Esophagus squamous epithelium (tissue), 5 donors: ENCODE data around the gene MORN1. TPM values are rescaled to one million over a fixed set of nuclear protein-coding genes. Genes with fewer than 3 reads are reported as not detected.

Experiments
- DNase-seq: peaks from one replicate; lab custom pipeline; 2025; lab: John Stamatoyannopoulos, UW
- H3K27ac ChIP-seq, 4 donors: fragments of 200-600 bp; sonication (generic); one replicate each; pipeline ENCODE4 v1.5.1; 2016 to 2019; ENCODE audit warnings: mild to moderate bottlenecking in 1 of 4
- H3K27me3 ChIP-seq, 4 donors: fragments of 200-600 bp; sonication (generic); 1 replicate in 3 of 4; 2 replicates in 1 of 4; pipeline versions ENCODE4 v1.5.1 to v1.6.0; 2017 to 2021; ENCODE audit warnings: antibody characterized with exemption in 1 of 4
- H3K36me3 ChIP-seq, 3 donors: fragments of 200-600 bp; sonication (generic); one replicate each; pipeline ENCODE4 v1.5.1; 2016 to 2019
- H3K4me1 ChIP-seq, 3 donors: fragments of 200-600 bp; sonication (generic); one replicate each; pipeline ENCODE4 v1.5.1; 2017 to 2019
- H3K4me3 ChIP-seq, 4 donors: fragments of 200-600 bp; sonication (generic); 1 replicate in 3 of 4; 2 replicates in 1 of 4; pipeline ENCODE4 v1.5.1; 2016 to 2019; ENCODE audit warnings: mild to moderate bottlenecking in 2 of 4, moderate library complexity in 1 of 4
- H3K9me3 ChIP-seq, 3 donors: fragments of 200-600 bp; sonication (generic); one replicate each; pipeline ENCODE4 v1.5.1; 2016 to 2019
- CTCF ChIP-seq, 6 experiments: fragments of 450-650 bp in 4 of 6; fragments of 200-600 bp in 2 of 6; sonication (generic) in 2 of 6; IDR thresholded peaks; one replicate each; pipeline ENCODE4 v1.5.1; 2016 to 2019; ENCODE audit warnings: antibody characterized with exemption in 6 of 6, mild to moderate bottlenecking in 4 of 6, moderate library complexity in 4 of 6
- POLR2A ChIP-seq, 4 donors: fragments of 450-650 bp; IDR thresholded peaks; one replicate each; pipeline ENCODE4 v1.6.1; 2017; ENCODE audit warnings: antibody characterized with exemption in 4 of 4, mild to moderate bottlenecking in 4 of 4, moderate library complexity in 3 of 4
- WGBS, 2 donors: methylation state at CpG; one replicate each; pipeline ENCODE4 v1.1.5; 2018; 5-methylcytosine and 5-hydroxymethylcytosine counted together
- intact Hi-C: fragments of 100-400 bp; cut with DNase I; formaldehyde crosslinking; loops from one replicate; pipeline ENCODE4 v1.15.0; 2022
- total RNA-seq, 4 donors: library from RNA; depleted of rRNA; stranded (reverse); fragments of >200 nt; gene quantifications; one replicate each; pipeline ENCODE4 v1.1.0, GENCODE V29; 2016
- donor health status: DM: yes; HTN: yes; CAD: no.

Gene MORN1
- total RNA-seq, 4 donors from 2014 or later, result 6.7 to 10.8 (median 7.0) TPM

DNA sequence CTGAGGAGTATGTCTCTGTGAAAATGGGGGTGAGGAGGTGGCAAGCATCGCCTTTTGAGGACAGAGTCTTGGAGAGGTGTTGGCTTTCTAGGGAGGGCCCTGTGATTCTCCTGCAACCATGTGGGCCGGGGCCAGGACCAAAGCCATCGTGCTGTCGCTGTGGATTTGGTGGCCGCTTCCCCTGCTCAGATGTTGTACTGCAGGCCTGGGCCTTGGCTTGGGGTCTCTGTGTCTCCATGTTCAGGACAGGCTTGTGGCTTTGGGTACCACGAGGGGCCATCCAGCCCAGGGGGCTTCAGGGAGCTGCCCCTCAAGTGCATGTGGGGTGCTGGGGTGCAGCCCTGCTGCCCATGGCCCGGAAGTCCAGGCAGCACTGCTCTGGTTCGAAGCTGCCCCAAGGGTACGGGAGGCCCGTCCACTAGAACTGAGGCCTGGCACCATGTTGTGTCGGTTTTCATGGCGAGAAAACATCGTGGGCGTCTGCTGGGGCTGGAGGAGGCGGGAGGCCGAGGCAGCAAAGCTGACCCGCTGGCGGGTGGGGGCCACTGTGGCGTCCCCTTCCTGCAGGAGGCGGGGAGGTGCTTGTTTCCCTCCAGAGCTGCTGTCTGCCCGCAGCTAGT is 107.9 kb downstream of the MORN1 start:
- intact Hi-C loops, result no loop called here
- no peaks in the 10 kb centered on the region for H3K9me3 ChIP-seq
- WGBS, 2 donors, result 78 to 84% methylated on average over 6 to 7 of the region's 21 CpGs
- H3K27me3 ChIP-seq, result no peaks in the 10 kb centered on the region
- H3K36me3 ChIP-seq, result no peaks in the 10 kb centered on the region
- TF ChIP-seq POLR2A (IDR thresholded peaks at IDR 0.05), result no peak
- no peak for TF ChIP-seq CTCF (IDR thresholded peaks at IDR 0.05)
- no peak overlapping the region for H3K27ac ChIP-seq
- DNase-seq, result no peak
- H3K4me1 ChIP-seq, result peaks cover 14 to 64% (median 18%) of the 10 kb centered on the region in 3 donors
- H3K4me3 ChIP-seq, result no peak overlapping the region

DNA sequence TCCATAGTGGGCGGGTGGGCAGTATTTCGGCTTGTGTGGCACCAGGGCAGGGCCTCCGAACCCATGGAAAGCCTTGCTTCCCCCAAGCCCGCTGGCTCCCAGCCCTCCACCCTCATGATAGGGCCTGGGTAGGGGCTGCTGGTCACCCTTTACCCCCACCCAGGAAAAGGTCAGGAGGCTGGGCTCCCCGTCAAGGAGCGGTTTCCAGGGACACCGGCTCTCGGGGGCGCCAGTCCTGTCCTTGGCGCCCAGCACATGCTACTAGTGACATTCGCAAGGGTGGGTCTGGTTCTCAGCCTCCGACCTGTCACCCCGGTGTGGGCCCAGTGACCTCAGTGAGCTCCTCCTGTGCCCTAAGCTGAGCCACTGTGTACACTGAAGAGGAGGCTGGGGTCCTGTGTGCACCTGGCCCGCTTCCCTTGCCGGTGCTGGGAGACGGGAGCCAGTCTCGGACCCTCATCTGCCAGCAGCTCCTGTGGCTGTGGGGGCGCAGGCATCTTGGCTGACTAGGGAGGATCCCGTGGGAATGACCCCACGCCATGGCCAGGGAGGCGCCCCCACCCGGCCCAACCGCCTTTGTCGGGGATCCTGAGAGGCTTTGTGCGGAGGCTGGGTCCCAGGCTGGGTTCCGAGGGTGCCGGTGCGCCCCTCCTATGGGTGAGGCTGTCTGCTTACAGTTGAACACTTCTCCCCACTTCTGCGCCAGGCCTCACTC is 108.6 kb downstream of the MORN1 start:
- DNase-seq, result no peak
- Histone ChIP-seq H3K27me3 (no peaks in the 10 kb centered on the region), H3K9me3 (no peaks in the 10 kb centered on the region), H3K4me3 (no peak overlapping the region), H3K27ac (no peak overlapping the region), H3K36me3 (peaks cover 0 to 4% (median 0%) of the 10 kb centered on the region in 3 donors), H3K4me1 (peaks cover 21 to 64% (median 22%) of the 10 kb centered on the region in 3 donors)
- intact Hi-C loops, result no loop called here
- 87 to 90% methylated on average over 2 to 9 of the region's 29 CpGs for WGBS, 2 donors
- TF ChIP-seq CTCF (IDR thresholded peaks at IDR 0.05) (no peak), POLR2A (IDR thresholded peaks at IDR 0.05) (no peak)

DNA sequence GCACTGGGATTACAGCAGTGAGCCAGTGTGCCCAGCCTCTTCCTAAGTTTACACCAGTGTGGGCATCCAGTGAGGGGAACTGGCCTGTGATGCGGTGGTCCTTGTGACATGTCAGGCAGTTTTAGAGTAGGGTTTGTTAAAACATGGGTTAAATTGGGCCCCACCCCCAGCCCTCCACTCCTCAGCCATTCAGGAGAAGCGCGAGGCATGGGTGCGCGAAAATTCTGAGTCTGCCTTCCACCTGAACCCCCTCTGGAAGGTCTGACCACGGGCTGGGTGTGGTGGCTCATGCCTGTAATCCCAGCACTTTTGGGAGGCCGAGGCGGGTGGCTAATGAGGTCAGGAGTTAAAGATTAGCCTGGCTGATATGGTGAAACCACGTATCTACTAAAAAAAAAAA is 111.5 kb downstream of the MORN1 start:
- no peak overlapping the region for H3K4me3 ChIP-seq
- peak overlapping the region in 3 of 4 donors; percentile 66 to 83 (median 81) for H3K27ac ChIP-seq
- no peaks in the 10 kb centered on the region for H3K27me3 ChIP-seq
- H3K9me3 ChIP-seq, result no peaks in the 10 kb centered on the region
- WGBS, 2 donors, result 44 to 73% methylated on average over 3 to 5 of the region's 9 CpGs
- H3K4me1 ChIP-seq, result peaks cover 33 to 79% (median 48%) of the 10 kb centered on the region in 3 donors
- TF ChIP-seq POLR2A (IDR thresholded peaks at IDR 0.05), result no peak
- no peak for TF ChIP-seq CTCF (IDR thresholded peaks at IDR 0.05)
- intact Hi-C loops, result no loop called here
- H3K36me3 ChIP-seq, result peaks cover 0 to 8% (median 0%) of the 10 kb centered on the region in 3 donors
- DNase-seq, result no peak

DNA sequence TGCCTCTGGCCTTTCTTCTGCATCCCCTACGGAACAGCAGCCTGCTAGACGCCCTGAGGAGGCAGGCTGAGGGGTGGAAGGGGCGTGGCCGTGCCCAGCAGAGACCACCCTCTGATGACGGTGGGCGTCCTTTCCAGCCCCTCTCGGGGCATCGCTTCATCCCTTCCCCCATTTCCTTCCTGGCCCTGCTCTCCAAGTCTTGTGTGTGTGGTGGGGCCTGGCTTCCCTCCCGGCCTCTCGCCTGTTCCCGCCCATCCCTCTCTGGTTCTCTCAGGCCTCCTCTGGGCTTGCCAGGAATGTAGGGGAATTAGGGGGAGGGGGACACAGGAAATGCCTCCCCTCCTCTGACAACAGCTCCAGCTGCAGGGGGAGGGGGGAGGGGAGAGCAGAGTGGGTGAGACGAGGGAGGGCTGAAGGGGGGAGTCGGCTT is 112.1 kb downstream of the MORN1 start:
- WGBS, 2 donors, result 4 to 40% methylated on average over 1 to 5 of the region's 13 CpGs
- peaks cover 33 to 79% (median 54%) of the 10 kb centered on the region in 3 donors for H3K4me1 ChIP-seq
- intact Hi-C loops, result no loop called here
- peaks cover 0 to 8% (median 0%) of the 10 kb centered on the region in 3 donors for H3K36me3 ChIP-seq
- TF ChIP-seq CTCF (IDR thresholded peaks at IDR 0.05) (no peak), POLR2A (IDR thresholded peaks at IDR 0.05) (no peak)
- H3K9me3 ChIP-seq, result no peaks in the 10 kb centered on the region
- H3K27me3 ChIP-seq, result no peaks in the 10 kb centered on the region
- peak overlapping the region; percentile 44 to 83 (median 74) for H3K27ac ChIP-seq
- no peak for DNase-seq
- peak overlapping the region in 1 of 4 donors; percentile 23 for H3K4me3 ChIP-seq
